Upper lobe of left lung (tissue), 4 donors: ENCODE data around the gene KIAA1755.

Experiments used
- POLR2A ChIP-seq, 4 donors: fragments of 450-650 bp; IDR thresholded peaks; one replicate each; pipeline ENCODE4 v1.5.1; 2016 to 2017; ENCODE audit warnings: antibody characterized with exemption in 4 of 4, mild to moderate bottlenecking in 2 of 4
- POLR2AphosphoS5 ChIP-seq, 2 donors: sonication (generic); formaldehyde crosslinking; IDR thresholded peaks; one replicate each; pipeline ENCODE4 v1.5.1; 2017; ENCODE audit warnings: antibody characterized with exemption in 2 of 2
- TF ChIP-seq, protein P1 (sequence below), 6 experiments: fragments of 450-650 bp in 4 of 6; fragments of 200-600 bp in 2 of 6; sonication (generic) in 2 of 6; IDR thresholded peaks; one replicate each; pipeline ENCODE4 v1.5.1; 2016 to 2019; ENCODE audit warnings: antibody characterized with exemption in 6 of 6

GRCh38 chr20:38256966-38257365 lies 3.6 kb downstream of the KIAA1755 start:
- TF ChIP-seq, protein P1, sequence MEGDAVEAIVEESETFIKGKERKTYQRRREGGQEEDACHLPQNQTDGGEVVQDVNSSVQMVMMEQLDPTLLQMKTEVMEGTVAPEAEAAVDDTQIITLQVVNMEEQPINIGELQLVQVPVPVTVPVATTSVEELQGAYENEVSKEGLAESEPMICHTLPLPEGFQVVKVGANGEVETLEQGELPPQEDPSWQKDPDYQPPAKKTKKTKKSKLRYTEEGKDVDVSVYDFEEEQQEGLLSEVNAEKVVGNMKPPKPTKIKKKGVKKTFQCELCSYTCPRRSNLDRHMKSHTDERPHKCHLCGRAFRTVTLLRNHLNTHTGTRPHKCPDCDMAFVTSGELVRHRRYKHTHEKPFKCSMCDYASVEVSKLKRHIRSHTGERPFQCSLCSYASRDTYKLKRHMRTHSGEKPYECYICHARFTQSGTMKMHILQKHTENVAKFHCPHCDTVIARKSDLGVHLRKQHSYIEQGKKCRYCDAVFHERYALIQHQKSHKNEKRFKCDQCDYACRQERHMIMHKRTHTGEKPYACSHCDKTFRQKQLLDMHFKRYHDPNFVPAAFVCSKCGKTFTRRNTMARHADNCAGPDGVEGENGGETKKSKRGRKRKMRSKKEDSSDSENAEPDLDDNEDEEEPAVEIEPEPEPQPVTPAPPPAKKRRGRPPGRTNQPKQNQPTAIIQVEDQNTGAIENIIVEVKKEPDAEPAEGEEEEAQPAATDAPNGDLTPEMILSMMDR (IDR thresholded peaks at IDR 0.05): no peak
- TF ChIP-seq POLR2AphosphoS5 (IDR thresholded peaks at IDR 0.05) (no peak), POLR2A (IDR thresholded peaks at IDR 0.05) (no peak)
